Neural progenitor cell (in vitro differentiated cells): Measurements from ENCODE around the gene PDE5A.

Source experiments
- EZH2 ChIP-seq: fragments of 200-600 bp; sonication (generic); IDR thresholded peaks from 2 replicates; pipeline ENCODE4 v1.6.1; 2017; ENCODE audit warnings: antibody characterized with exemption, mild to moderate bottlenecking, moderate library complexity
- TF ChIP-seq, protein P1 (sequence below): fragments of 200-600 bp; sonication (generic); IDR thresholded peaks from 2 replicates; pipeline ENCODE4 v1.5.1; 2017; ENCODE audit warnings: antibody characterized with exemption, mild to moderate bottlenecking

- TF ChIP-seq, protein P1, sequence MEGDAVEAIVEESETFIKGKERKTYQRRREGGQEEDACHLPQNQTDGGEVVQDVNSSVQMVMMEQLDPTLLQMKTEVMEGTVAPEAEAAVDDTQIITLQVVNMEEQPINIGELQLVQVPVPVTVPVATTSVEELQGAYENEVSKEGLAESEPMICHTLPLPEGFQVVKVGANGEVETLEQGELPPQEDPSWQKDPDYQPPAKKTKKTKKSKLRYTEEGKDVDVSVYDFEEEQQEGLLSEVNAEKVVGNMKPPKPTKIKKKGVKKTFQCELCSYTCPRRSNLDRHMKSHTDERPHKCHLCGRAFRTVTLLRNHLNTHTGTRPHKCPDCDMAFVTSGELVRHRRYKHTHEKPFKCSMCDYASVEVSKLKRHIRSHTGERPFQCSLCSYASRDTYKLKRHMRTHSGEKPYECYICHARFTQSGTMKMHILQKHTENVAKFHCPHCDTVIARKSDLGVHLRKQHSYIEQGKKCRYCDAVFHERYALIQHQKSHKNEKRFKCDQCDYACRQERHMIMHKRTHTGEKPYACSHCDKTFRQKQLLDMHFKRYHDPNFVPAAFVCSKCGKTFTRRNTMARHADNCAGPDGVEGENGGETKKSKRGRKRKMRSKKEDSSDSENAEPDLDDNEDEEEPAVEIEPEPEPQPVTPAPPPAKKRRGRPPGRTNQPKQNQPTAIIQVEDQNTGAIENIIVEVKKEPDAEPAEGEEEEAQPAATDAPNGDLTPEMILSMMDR: no peak
- TF ChIP-seq EZH2: no peak
Measured at GRCh38 chr4:119479835-119480234, 148.8 kb downstream of the PDE5A start.
